GM23248 (cell line): ENCODE results near the gene AMOTL1.

Experiments used
- EZH2 ChIP-seq: fragments of 200-600 bp; sonication (generic); IDR thresholded peaks from 2 replicates; pipeline ENCODE4 v1.6.1; 2018; ENCODE audit warnings: antibody characterized with exemption, mild to moderate bottlenecking; ENCODE audit not compliant: insufficient read depth, poor library complexity, severe bottlenecking
- EZH2phosphoT487 ChIP-seq: fragments of 200-600 bp; sonication (generic); IDR thresholded peaks from 2 replicates; pipeline ENCODE4 v1.6.1; 2018; ENCODE audit warnings: antibody characterized with exemption, moderate library complexity, mild to moderate bottlenecking, low read depth; ENCODE audit not compliant: insufficient read depth

GRCh38 chr11:94771951-94772350 lies 3.8 kb downstream of the AMOTL1 start:
- TF ChIP-seq EZH2: no peak
- TF ChIP-seq EZH2phosphoT487: no peak
